HG02840 (cell line): ENCODE data around the gene UBL7.

ENCODE experiments used
- ATAC-seq: cut with Tn5 transposase; IDR thresholded peaks from one replicate; pipeline ENCODE4 v1.9.1; 2021; ENCODE audit warnings: mild to moderate bottlenecking, moderate library complexity, moderate number of reproducible peaks; ENCODE audit not compliant: unreplicated experiment, low FRiP score

UBL7 gene

GRCh38 chr15:74396146-74396438, 64.9 kb downstream of the UBL7 start:
- ATAC-seq: no peak
